ENCODE data around the gene BACH2.

- no peak for TF ChIP-seq CTCF (conservative IDR thresholded peaks at IDR 0.05; ENCODE audit: low read depth in 2 of 2)
- TF ChIP-seq REST (IDR thresholded peaks at IDR 0.05; ENCODE audit: unreplicated experiment), result no peak
- TF ChIP-seq POLR2AphosphoS5 (IDR thresholded peaks at IDR 0.05; ENCODE audit: low read depth), result no peak
- TF ChIP-seq EZH2 (IDR thresholded peaks at IDR 0.05; ENCODE audit: low read depth, unreplicated experiment), result no peak
- TF ChIP-seq JUNB (IDR thresholded peaks at IDR 0.05; ENCODE audit: unreplicated experiment), result no peak
- TF ChIP-seq CREB1 (CRISPR knock-in tag; IDR thresholded peaks at IDR 0.05; ENCODE audit: low read depth), result no peak
- no peak for TF ChIP-seq STAT1 (IDR thresholded peaks at IDR 0.05; ENCODE audit: unreplicated experiment)
- no peak for TF ChIP-seq EZH2phosphoT487 (IDR thresholded peaks at IDR 0.05; ENCODE audit: unreplicated experiment)
- TF ChIP-seq ZNF114 (CRISPR knock-in tag; IDR thresholded peaks at IDR 0.05), result no peak
- no peak for TF ChIP-seq NANOG (IDR thresholded peaks at IDR 0.05; ENCODE audit: borderline replicate concordance)
- no peak for TF ChIP-seq ZNF331 (CRISPR knock-in tag; IDR thresholded peaks at IDR 0.05; ENCODE audit: low read depth)
Measured at GRCh38 chr6:90338409-90338808, 41.8 kb upstream of the BACH2 start.

All from GM23338 (cell line).